Activated CD8-positive, alpha-beta memory T cell treated with anti-CD3 and anti-CD28 coated beads, Interleukin-2, amount 50 U/mL, for 1 hour (primary cell): ENCODE results near the gene TGFA.

Source experiments
- DNase-seq: peaks from one replicate; pipeline ENCODE4 v3.0.0-alpha.2; 2020; ENCODE audit errors: extremely low read depth

TGFA gene

DNA sequence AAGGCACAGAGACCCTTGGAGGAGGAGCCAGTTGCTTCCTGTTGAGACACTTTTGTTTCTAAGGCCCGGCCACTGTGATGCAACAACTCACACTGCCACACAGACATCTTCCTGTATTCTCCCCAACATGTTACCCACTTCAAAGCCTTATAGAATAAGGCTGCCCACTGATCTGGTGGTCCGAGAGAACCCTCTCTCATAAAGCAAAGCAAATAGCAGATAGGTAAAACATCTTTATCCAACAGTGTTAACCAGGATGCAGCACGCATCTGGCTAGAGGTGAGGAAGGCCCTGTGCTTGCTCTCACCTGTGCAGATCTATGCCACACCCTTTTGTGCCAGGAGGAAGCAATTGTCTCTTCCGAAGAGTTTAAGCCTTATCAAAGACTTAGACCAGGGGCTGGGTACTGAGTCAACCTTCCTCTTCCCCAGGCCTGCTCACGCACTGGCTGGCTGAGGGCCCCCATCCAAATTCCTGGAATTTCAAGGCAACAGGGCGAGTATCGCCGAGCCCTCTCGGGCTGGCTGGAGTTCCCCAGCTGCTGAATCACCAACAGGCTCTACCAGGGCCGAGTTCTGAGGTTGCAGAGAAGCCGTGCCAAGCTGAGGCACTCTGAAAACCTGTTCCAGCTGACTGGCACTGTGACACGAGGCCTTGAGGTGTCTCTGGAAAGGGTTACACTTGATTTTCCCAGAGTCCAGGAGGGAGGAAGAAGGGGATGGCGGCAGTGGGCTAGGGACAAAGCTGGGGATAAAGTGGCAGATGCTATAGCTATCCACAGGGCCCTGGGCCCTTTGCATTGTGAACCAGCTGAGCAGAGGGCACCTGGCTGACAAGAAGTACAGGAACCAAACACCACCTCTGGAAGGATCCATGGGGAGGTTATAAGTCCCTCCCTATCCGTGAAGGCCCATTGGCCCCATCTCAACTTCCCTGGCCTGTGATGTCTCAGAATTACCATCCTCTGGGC is 29.3 kb downstream of the TGFA start:
- DNase-seq: no peak

DNA sequence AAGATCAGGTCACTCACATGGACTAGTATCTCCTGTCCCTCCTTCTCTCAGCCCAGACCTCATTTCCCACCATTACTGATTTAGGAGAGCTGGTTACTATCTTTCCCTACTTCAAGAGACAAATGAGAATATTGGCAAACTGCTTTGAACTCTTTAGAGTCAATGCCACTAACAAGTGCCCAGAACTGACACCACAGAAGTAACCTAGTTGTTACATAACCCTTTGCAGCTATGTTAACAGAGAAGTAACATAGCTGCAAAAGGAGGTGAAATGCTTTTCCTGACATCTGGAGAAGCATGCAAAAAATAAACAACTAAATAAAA is 30.0 kb downstream of the TGFA start:
- DNase-seq: no peak

DNA sequence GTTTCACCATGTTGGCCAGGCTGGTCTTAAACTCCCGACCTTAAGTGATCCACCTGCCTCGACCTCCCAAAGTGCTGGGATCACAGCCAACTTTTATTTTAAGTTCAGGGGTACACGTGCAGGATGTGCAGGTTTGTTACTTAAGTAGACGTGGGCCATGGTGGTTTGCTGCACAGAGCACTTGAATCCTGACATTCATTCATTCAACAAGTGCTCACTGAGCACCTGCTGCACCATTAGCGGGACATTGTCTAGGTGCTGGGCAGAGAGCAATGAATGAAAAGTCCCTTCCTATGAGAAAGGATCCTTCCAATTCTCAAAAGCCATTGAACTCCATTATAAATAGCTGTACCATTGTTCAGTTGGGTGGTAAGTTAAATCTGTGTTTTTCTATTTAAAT is 31.0 kb downstream of the TGFA start:
- DNase-seq: no peak

DNA sequence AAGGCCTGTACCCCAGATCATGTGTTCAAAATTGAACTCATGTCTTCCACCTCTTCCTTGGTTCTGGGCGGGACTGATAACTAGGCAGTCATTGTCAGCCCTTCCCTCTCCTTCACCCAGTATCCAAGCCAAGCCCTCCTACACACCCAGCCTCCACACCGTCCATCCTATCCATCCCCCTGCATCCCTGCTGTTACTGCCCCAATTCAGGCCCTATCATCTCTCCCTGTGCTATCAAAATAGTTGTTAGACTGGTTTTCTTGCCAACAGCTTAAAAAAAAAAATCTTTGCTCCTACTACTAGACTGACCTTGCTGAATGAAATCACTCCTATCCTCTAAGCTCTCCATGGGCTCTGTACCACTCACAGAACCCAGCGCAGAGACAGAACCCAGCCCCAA is 32.8 kb downstream of the TGFA start:
- DNase-seq: no peak

DNA sequence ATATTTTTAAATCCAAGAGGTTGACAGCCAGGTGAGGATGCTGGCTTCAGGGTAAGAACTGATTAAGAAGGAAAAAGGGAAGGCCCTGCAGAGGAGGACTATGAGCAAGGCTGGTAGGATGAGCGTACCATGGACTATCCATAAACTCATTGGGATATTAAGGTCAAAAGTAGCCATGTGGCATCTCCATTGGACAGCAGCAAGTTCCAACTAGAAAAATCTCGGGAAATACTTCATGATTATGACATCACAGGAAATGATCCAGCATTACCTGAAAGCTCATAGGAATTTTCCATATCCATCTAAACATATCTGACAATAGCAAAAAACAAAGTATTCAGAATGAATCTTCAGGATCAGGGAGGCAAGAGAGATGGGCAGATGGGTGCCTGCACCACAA is 34.2 kb downstream of the TGFA start:
- DNase-seq: no peak

DNA sequence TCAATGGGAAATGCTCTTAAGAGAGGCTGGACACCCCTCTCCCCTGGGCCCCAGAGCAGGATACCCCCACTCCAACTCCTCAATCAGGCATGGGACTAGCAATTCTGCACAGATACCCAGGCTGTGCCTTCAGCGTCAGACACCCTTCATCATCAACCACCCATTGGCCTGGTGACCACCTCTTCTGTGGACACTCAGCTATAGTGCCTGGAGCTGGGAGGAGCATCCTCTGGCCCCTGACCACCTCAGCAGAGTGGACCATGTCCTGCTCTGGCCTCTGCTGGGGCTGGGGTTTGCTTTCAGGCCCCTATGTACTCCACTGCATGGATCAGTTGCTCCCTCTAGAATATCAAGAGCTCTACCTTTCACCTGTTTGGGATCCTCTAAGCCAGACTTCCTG is 35.1 kb downstream of the TGFA start:
- no peak for DNase-seq

DNA sequence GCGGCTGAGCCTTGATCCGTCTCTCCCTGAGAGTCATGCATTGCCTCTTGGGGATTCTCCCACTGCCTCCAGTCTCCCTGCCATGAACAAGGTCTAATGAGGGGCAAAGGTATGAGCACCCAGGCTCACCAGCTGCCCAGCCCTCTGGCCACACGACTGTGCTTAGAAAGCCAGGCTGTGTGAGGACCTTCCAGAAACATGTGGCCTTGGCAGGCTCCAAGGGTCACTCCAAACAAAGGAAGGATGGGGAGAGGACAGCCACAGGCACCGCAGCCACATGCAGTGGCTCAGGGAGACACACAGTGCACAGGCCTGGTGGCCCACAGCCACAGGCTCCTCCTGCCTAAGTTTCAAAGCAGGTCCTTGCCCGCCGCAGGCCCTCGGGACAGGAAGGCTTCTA is 35.8 kb downstream of the TGFA start:
- no peak for DNase-seq

DNA sequence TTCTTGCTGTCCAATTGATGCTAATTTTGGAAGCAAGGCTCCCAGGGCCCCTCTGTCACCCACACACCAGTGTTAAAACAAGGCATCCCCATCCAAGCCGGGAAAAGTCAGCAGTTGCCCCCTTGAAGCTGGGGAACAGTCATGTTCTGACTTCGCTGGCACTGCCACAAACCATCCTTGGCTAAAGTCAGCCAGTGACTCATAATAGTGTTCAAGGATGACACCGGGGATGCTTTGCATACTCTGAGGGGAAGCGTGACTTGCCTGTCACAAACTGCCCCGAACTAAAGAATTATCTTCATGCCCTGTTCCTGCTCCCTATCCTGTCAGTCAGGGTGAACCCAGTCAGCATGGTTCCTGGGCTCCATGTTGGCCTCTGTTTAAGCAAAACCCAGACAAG is 37.0 kb downstream of the TGFA start:
- no peak for DNase-seq

DNA sequence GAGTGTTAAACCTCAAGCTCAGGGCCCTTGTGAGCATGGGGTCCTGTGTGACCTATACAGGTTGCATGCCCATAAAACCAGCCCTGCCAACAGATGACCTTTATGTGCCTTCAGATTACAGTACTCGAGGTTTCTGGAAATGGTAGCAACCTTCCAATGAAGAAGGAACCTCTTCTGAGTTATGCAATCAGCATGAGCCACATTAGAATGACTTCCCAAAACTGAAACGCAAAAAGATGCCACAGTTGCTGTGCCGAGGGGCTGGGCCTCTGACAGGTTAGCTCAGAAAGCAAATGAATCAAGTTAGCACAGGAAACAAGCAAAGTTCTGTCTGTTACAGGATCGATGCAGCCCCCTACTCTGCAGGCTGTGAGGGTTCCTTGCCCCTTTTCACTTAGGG is 37.7 kb downstream of the TGFA start:
- no peak for DNase-seq

DNA sequence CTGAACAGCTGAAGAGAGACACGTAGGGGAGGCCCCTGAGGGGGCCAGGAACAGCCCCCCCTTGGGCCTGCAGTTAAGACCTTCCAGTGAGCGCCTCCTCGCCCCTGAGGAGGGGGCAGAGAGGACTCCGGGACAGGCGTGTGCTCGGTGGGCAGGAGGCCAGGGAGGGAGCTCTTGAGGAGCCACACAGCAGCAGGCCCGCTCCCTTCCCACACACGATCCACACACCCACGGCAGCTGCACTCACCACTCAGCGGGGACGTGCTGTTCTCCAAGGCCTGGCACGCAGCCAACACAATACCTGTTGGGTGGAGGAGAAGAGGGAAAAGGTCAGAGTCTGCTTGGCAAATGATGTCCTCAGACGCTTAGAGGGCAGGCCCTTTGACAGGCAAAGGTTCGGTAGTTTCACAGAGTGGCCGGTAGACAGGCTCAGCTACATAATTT is 39.0 kb downstream of the TGFA start:
- no peak for DNase-seq

DNA sequence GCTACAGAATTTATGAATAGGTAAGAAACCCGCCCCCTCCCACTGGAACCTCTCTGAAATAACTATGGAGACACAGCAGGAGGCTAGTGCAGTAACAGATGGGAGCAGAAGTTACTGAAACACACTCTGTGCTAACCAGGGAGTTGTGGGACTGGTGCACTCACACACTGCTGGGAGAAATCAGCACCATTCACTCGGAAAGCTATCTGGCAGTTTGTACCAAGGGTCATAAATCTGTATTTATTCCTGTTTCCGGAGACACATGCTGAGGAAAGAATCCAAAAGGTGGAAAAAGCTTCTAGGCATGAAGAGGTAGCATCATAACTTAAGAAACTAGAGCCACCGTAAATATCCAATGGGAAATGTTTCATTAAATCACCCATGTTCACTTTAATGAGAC is 39.9 kb downstream of the TGFA start:
- DNase-seq: no peak

DNA sequence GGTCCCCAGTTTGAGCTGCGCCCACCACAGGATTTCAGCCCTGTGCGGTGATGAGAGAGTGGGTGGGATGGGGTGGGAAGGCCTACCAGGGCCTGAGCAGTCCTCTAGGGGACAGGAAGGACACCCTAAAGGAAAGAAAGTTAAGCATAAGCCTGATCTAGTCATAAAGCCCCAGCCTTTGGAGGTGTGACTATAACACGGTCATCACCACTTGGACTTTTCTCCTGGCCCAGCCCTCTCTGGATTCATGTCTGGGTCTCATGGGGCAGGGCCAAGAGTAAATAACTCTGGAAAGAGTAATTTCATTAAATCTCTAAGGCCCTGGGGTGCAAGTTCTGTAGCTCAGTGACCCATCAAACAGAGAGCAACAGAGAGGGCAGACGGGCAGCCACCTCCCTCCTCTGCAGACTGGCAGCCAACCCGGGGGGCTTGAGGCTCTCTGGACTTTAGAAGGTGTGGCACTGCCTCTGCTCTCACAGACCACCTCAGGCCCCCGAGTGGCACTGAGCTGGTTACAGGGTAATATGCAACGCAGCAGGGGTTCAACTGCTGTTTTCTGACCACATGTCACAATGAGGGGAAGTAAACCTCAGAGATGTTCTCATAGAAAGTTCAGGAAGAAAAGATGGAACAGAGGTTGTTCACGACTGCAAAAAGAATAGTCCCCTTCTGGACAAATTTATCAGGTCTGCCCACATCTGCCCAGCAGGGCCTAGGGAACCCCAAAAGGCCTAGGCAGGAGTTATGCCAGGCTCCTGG is 41.5 kb downstream of the TGFA start:
- no peak for DNase-seq

DNA sequence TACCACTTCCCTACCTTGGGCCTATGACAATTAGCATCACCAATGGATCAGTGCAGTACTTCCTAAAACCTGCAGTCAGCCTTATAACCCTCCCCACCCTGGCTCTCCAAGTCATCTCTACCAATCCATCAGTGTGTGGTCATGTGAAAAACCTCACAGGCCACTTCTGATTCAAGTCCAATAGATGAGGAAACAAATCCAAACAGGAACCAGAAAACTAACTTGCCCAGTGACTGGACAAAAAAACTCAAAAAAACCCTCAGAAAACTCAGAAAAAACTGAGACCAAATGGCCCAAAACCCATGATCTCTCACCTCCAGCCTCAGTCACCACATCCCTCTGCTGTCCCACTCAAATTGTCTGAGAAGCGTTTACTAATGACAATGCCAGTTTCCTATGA is 43.3 kb downstream of the TGFA start:
- DNase-seq: no peak

DNA sequence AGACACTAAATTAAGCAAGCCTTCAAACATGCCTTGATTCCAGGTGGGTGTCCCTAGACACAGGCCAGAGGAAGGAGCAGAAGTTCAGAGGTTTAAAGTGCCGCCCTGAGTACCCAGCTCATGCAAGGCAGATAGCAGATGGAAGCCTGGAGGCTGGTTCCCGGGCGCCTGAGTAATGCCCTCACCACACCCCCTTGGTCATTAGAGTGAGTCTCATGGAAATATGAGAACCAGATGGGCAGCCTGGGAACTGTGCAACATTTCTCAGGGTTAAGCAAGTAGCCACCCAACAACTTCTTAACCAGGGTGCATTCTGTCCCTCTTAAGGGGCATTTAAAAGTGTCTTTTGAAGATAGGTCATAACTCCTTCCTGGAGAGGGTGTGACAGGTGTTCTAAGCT is 44.1 kb downstream of the TGFA start:
- no peak for DNase-seq

DNA sequence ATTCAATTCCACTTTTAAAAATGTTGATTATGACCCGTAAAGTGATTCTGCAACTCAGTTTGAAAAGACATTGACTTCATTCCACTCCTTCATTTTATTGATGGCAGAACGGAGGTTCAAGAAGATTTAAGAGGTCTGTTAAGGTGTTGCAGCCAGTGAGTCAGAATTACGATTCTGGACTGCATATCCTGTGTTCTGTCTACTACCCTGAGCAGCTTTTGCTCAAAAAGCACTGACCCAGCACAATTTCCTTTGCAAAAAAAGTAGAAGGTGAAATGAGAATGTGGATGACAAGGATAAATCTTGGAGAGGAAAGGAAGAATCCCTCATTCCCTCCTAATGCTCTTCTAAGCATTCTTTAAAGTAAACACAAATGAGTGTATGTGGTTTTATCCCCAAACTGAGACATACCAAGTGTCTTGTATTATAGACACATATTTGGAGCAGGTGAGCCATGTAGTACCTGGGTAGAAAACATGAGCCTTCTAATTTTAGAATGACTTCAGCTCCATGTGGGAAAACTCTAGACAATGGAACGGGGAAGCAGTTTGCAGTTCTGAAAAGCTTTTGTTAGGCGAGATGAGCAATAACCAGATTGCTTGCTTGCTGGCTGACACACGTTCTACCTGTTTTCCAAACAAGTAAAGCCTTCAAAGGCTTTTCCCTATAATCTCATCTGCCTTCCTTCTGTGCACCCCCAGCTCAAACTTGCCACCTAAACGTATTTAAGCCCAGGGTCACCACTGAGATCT is 44.7 kb downstream of the TGFA start:
- no peak for DNase-seq

DNA sequence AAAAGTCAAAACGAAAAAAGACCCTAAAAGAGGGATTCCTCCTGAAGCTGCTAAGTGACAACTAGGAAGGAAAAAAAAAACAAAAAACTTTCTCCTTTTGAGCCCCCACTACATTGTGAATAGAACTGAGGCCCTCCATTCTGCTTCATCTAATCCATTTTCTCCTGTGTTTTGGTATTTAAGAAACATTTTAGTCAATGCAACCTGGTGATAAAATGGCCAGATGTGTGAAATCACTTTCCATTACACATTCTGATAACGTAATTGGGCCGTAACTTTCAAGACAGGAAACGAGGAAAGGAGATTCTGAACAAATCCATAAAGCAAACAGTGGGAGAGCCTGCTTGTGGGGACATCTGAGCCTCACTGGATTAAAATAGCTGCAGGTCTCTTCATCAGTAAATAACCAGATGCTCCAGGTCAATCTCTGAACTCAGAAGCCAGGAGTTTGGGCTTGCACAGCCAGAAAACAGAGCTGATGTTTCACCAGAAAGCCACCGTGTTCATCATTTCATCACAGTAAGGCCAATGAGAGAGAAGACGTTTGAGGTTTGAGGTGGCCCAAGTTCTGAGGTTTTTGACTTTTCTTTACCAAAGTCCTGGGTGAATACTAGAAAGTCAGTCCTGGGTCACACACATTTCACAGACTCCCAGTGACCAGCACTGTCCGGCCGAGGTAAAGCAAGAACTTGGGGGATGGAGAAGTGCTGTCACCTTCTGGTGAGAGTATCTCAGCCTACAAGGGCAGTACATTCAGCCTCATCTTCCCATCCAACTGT is 47.8 kb downstream of the TGFA start:
- DNase-seq: no peak

DNA sequence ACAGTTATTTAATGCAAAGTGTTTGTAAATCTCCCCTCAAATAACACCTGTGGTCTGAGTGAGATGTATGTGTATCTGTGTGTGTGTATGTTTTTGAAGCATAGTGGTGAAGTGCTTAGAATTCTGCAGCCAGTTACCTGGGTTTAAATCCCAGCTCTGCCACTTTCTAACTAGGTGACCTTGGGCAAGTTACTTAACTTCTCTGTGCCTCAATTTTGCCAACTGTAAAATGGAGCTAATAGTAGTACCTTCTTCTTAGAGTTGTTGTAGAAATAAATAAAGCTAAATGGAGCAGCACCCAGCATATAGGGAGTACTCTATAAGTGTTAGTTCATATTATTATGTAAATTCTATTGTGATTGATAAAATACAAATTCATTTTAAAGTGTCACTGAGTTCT is 48.9 kb downstream of the TGFA start:
- no peak for DNase-seq

DNA sequence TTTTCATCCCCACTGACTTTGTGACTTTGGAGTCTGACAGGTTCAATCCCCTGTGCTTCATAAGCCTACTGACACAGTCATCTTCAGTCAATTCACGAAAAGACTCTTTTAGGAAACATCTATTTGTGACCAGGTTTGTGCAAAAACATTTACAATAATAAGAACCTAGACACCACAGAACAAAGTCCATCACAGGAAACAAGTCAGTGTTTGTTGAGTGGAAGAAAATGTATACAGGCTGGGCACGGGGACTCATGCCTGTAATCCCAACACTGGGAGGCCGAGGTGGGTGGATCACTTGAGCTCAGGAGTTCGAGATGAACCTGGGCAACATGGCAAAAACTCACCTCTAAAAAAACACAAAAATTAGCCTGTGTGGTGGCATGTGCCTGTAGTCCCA is 49.7 kb downstream of the TGFA start:
- no peak for DNase-seq

DNA sequence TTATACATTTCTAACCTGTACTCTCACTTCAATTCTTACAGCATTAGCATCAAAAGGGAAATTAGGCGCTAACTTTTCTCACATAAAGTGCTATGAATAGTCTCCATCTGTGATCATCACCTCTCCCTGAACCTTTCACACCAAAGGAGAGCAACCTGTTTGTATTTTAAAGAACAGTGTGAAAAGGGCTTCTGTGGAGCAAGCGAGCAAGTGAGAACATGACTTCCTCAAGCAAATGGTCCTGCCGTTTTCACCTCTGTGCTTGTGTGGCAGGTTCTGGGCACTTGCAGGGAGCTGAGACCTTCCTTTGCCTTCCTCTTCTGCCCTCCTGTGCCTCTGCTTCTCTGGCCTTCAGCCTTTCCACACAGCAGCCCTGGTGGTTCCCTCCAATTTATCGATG is 51.9 kb downstream of the TGFA start:
- no peak for DNase-seq

DNA sequence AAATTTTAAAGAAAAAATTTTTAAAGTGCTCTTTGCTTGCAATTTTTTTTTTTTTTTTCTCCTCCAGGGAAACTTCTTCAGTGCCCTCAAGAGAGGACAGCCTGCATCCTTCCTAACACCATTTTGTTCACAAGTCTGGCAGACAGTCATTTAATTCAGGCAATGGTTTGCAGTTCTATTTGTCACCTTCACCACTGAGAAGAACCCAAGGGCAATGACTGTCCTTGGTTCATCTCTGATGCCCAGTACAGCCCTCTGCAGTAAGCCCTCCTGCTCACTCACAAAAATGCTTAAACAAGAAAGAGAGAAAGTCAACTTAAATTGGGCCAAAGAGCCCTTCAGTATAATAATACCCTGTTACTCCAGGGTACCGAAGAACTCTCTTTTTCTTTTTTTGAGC is 52.4 kb downstream of the TGFA start:
- no peak for DNase-seq

DNA sequence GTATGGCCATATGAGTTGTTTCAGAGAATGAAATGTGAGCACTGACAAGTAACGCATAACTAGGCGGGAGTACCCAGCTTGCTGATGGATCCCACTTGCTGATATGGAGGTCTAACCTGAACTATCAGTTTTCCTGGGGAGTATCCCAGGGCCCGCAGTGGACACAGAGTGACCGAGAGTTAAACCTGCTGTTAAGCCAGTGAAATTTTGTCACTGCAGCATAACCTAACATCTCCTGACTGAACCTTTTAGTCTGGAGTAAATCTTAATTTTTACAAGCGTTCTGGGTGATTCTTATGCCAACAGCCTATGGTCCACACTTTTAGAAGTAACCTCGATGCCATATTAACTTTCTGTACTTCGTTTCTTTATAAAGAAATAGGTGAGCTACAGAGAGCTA is 54.4 kb downstream of the TGFA start:
- no peak for DNase-seq

DNA sequence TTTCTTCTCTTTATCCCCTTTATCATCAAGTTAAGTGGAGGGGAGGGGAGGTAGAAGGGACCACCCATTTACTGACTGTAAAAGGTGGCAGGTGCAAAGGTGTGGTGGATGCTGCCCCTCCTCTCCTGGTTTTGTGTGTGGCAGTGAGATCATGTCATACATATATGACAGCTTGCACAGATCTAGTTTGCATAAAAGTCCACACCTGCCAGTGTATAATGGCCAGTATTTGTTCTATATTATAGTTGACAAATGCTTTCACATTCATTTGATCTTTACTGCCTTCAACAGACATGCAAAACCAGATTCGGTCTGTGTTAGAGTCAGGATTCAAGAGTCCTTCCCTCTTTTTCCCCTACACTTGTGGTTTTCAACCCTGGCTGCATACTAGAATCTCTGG is 55.1 kb downstream of the TGFA start:
- DNase-seq: no peak
